ENCODE measurements around the gene ZNF483.
"Not testable (repeated sequence)": the region's sequence is repeated elsewhere in the genome, so short reads cannot be mapped to it uniquely, and the experiment has no call there.

Gene ZNF483

DNA sequence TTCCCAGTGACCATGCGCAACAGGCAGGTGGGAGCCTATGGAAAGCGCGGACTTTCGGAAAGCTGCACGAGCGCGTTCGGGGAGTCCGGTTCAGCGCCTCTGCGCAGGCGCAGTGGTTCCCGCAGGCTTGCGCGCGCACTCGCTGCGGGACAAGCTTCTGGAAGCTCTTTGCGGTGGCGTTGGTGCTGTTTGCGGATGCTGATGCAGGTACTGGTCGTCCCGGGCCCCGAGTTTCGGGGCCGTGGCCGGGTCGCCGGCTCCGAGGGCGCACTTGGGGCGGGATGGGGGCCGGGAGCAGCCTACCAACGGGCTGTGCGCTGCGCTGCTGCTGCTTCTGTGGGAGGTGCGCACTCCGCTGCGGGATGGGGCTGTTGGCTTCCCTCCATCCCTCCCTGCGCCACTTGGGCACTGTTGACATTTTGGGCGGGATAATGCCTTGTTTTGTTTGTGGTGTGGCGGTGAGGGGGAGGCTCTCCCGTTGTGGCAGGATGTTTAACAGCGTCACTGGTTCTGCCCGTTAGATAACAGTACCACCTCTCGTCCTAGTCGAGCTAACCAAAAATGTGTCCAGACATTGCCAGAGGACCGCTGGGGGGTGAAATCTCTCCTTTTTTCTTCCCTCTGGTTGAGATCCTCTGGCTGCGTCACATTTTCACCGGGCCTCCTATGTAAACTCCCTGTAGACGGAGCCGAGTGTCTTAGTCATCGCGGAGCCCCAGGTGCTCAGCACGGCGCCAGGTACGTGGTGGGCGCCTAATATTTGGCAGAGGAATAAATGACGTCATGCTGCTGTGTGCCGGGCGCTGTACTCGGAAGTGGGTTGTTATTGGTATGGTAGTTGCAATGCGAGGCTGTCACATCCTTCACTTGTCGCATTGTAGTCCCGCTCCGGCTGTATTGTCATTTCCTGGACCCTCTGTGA, at the start of gene ZNF483:
Gene ZNF483 (plus strand): TSS at position 124 of the 922 bp plus-strand sequence. CDS start 2,217 bp downstream, outside the sequence.
- peak; percentile 63 for DNase-seq (ENCODE audit: low read depth, low spot score)

DNA sequence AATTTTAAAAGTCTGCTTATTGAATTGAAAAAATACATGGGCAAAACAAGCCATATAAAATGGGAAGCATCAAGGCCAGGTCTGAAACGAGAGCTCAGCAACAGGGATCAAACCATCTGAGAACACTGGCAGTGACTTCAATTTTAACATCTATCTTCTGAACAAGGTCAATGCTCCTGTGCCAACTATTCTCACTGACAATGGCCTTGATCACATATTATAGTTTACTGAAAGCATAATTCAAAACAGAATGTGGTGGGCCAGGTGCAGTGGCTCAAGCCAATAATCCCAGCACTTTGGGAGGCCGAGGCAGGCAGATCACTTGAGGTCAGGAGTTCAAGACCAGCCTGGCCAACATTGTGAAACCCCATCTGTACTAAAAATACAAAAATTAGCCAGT, 49.8 kb upstream of the ZNF483 start:
- DNase-seq (ENCODE audit: low read depth, low spot score), result no peak

DNA sequence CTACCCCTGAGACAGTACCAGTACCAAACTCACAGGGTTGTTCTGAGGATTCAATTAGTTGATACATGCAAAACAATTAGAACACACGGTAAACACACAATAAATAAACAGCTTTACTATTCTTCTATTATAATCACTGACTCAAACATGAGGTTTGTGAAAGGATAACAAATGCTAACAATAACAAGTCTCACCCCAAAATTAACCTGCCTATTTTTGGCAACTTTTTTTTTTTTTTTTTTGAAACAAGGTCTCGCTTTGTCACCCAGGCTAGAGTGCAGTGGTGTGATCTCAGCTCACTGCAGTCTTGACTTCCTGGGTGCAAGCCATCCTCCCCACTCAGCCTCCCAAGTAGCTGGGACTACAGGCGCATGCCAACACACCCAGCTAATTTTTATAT, 47.3 kb upstream of the ZNF483 start:
- DNase-seq (ENCODE audit: low read depth, low spot score), result no peak

DNA sequence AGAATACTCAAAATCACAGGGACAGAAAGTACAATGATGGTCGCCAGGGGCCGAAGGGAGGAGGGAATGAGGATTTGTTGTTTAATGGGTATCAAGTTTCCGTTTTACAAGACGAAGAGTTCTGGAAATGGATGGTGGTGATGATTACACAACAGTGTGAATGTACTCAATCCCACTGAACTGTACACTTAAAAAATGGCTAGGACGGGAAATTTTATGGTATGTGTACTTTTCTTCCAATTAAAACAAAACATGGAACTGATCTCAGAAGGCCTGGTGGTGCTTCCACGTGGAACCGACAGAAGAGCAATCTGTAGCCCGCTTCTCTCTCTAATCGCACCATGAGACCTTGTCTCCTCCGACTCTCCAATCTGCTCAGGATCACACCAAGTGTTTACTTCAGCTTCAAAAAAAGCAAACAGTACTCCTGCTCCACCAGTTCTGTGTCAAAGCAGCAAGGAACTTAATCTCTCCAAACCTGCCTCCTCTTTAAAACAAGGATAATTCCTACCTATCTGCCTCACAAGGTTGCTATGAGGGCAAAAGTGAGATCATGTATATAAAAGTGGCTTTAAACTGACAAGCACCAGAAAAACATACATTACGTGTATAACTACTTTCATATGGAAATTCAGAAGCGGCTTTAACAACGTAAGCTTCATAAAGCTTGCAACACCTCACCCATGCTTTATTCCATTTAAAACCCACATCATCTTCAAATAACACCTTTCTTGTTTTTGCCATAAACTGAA, 42.9 kb upstream of the ZNF483 start:
- no peak for DNase-seq (ENCODE audit: low read depth, low spot score)

DNA sequence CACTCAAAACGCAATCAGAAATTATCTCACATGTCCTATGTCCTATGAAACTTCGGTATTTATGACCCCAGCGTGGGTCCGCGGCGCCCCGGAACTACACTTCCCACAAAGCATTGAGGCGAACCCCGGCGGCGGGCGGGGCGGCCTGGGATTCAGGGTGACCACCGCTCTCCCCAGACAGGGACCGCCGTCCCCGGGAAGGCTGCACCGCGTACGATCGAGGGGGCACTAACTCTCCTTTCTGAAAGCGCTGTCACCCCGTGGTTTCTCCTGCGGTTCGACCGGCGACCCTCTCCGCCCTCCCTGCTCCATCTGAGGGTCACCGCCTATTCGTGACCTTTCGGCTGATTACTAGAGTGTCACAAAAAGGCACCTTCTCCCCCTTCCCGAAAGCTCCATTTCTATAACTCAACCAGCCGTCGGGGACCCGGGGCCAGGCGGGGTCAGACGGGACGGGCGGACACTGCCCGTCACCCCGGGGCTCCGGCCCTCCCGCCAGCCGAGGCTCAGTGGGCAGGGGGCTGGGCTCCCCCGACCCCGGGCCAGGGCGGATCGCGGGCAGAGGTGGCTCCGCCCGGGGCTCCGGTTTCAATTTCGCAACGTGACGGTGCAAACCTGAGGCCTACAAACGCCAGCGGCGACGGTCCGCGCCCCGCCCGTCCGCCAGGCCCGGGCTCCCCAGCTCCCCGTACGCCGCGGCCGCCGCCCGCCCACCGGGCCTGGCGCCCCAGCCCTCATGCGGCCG, 42.1 kb upstream of the ZNF483 start:
- no peak for DNase-seq (ENCODE audit: low read depth, low spot score)

DNA sequence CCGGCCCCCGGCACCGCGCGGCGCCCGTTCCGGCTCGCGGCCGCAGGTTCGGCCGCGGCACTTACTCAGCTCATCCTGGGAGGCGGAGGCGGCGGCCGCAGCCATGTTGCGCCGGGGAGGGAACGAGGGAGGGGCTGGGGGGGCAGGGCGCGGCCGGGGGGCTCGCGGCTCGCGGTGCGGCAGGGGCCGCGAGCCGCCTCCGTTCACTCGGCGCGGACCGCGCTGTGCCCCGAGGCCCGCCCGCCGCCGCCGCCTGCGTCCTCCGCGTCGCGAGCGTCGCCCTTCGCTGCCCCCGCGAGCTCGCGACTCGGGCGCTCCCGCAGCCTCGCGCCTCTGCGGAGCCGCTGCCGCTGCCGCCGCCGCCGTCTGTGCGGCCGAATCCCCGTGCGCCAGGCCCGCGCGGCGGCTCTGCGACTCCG, 41.5 kb upstream of the ZNF483 start:
- no peak for DNase-seq (ENCODE audit: low read depth, low spot score)

DNA sequence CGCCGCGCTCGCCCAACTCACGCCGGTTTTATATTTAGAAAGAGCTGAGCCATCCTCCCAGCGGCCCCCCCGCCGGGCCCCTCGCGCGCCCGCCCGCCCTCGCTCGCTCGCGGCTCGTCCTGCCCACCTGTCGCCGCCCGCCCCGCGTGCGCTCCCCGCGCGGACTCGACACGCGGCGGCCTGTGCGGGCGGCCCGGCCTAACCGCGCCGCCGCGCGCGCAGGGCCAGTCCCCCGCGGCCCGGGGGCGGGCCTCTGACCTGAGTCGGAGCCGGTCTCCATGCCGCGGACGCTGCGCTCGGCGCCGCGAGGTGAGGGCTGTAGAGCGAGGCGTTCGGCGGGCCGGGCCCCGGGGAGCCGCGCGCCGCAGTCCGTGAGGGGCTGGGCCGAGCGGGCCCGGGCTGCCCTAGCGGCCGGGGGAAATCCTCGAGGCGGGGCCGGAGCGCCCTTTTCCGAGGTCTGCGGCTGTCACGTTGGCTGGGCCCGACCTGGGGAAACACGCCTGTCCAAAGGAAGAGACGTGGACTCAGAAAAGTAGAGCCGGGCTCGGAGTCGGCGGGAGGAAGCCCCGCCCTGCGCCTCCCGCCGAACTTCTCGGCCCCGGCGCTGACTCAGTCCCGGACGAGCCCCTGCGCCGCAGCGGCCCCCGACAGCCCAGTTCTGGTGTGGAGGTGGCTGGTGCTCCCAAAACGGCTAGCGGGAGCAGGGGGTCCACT, 41.0 kb upstream of the ZNF483 start, which contains the start of gene ECPAS:
Gene ECPAS (minus strand): TSS at position 526 of the 714 bp plus-strand sequence. CDS start 11,465 bp downstream, outside the sequence.
- no peak for DNase-seq (ENCODE audit: low read depth, low spot score)

DNA sequence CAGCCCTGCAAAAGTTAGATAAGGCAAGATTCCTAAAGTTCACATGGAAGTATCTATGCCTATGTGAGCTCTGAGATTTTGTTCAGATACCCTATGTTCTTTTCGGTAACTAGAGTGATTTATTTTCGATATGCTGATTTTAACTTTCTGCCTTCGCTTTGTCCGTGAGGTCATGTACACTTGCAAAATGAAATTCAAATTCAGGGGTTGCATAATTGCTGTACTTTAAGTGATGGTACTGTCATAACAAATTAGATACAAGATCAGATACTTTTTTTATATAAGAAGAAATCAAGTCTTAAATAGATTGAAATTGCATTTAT, 40.4 kb upstream of the ZNF483 start:
- no peak for DNase-seq (ENCODE audit: low read depth, low spot score)

DNA sequence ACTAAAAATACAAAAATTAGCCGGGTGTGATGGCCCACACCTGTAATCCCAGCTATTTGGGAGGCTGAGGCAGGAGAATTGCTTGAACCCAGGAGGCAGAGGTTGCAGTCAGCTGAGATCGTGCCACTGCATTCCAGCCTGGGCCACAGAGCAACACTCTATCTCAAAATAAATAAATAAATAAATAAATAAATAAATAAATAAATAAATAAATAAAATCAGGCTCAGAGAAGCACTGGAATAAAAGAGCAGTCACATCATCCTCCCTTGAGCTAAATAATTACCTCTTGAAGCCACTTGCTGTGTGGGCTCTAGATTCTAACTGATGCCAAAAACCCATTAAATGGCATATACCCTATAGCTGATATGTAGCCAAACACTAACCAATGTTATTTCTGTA, 27.8 kb upstream of the ZNF483 start:
- DNase-seq (ENCODE audit: low read depth, low spot score), result not testable (repeated sequence)

DNA sequence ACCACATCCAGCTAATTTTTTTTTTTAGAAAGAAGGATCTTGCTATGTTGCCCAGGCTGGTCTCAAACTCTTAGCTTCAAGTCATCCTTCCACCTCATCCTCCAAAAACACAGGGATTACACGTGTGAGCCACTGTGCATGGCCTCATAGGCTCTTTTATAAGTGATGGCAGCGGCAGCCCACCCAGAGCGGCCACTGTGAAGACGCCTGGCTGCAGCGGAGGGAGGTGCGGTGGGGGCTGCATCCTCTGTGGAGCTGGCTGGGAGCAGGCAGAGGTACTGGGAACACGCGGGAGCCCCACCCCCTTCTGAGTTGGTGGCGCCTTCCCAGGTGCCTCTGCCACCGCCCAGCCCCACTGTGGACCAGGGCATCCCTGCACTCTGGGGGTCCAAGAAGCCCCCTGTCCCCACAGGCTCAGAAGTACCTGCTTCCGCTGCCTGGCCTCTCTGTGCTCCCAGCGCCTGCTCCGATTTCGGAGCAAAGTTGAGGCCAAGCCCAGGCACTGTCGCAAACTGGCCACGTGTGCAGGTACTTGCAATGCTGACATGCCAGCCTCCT, 23.9 kb upstream of the ZNF483 start:
- no peak for DNase-seq (ENCODE audit: low read depth, low spot score)

DNA sequence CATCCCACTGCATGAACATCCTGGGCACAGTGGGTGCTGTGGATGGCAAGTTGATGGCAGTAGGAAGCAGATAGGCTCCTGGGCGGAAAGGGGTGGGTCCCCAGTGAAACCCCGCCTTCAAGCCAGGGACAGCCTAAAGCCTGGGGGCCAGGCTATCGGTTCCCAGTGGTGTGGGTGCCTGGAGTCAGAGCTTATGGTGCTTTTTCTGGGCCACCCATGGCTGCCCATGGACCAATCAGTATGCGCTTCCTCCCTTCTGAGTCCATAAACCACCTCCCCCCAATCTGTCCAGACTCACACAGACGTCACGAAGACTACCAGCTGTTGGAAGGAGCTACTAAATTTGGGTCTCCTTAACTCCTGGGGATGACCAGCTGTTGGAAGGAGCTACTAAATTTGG, 23.3 kb upstream of the ZNF483 start:
- DNase-seq (ENCODE audit: low read depth, low spot score), result no peak

DNA sequence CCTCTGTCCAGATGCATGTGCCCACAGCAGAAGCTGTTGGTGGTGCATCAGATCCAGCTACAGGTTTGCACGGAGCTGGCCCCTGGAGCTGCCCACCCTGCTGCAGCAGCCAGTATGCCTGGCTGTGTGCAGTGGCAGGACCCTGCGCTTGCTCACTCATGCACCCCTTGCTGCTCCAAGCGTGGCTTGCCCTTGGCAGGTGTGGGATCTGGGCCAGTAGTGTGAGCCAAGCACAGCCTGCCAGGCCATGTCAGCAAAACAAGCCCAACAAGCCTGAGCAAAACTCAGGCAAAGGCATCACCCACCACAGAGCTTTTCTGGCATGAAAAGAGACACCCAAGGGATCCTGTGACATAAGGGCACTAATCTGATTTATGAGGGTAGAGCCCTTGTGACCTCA, 22.5 kb upstream of the ZNF483 start:
- DNase-seq (ENCODE audit: low read depth, low spot score), result no peak

DNA sequence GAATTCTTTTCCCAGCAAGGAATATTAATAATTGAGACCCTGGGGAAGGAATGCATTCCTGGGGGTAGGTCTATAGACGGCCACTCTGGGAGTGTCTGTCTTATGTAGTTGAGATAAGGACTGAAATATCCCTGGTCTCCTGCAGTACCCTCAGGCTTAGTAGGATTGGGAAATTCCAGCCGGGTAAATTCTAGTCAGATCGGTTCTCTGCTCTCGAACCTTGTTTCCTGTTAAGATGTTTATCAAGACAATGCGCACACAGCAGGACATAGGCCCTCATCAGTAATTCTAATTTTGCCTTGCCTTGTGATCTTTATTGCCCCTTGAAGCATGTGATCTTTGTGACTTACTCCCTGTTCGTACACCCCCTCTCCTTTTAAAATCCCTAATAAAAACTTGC, 13.4 kb upstream of the ZNF483 start:
- not testable (repeated sequence) for DNase-seq (ENCODE audit: low read depth, low spot score)

DNA sequence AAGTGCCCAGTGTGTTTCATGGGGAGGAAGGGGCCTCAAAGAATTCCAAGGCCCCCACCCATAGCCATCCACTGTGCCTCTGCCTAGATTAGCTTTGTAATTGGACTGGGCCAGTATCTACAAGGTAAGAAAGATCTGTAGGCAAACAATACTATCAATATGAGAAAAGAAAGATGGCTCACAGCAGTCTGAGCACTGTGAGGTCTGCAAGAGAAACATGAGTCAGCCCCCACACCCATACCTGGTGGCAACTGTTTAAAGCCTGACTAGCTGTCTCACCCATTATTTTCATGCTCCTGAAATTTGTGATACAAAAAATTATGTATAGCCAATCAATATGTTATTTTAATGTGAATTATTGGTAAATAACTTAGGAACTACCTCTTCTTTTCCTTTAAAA, 10.0 kb upstream of the ZNF483 start:
- DNase-seq (ENCODE audit: low read depth, low spot score), result no peak

DNA sequence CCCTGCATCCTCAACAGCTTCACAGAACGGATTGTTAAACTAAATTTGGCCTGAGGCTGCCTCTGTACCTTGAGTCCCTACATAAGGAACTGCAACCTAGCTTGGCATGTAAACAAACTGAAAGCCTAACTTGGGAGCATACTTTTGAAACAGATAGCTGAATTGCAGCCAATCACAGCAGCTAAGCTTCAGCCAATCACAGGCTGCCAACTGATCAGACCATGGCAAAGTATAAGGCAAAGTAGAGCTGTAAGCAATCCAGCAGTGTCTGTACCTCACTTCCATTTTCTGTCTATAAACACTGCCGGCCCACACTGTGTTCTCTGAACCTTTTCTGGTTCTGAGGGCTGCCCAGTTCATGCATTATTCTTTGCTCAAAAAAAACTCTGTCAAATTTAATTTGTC, 8.9 kb upstream of the ZNF483 start:
- peak; percentile 64 for DNase-seq (ENCODE audit: low read depth, low spot score)

DNA sequence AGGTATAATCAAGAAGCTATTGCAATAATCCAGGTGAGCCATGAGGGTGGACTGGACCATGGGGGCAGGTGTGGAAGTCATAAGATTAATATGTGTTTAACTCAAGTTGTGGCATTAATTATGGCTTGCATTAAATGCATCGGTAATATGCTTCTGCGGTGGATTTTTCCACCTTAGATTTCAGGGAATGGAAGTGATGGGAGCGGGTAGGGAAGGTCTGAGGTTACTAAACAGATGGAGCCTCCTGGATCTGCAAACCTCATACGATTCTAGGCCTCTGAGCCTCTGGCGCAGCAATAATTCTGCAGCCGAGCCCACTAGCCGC, 286 bp upstream of the ZNF483 start:
- no peak for DNase-seq (ENCODE audit: low read depth, low spot score)

DNA sequence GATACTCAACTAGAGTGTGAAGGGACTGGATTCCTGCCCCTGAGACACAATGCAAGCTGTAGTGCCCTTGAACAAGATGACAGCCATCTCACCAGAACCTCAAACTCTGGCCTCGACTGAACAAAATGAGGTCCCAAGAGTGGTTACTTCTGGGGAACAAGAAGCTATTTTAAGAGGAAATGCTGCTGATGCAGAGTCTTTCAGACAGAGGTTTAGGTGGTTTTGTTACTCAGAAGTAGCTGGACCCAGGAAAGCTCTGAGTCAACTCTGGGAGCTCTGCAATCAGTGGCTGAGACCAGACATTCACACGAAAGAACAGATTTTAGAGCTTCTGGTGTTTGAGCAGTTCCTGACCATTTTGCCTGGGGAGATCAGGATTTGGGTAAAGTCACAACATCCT, 2.4 kb downstream of the ZNF483 start:
- DNase-seq (ENCODE audit: low read depth, low spot score), result no peak

DNA sequence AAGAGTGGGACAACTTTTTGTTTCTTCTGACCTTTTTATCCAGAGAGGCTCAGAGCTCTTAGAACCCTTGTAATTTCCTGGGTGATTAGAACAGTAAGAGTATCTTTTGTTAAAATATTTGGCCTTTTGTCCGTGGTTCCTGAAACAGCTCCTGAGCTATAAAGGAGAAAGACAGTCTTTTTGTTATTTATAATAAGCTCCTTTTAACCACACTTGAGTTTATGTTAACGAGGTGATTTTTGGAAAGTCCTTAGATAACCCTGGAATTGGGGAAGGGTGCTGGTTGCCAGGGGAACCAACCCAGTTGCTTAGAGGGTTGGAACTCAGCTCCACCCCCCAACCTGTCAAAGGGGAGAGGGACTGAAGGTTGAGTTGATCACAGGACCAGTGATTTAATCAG, 4.8 kb downstream of the ZNF483 start:
- peak; percentile 96 for DNase-seq (ENCODE audit: low read depth, low spot score)

DNA sequence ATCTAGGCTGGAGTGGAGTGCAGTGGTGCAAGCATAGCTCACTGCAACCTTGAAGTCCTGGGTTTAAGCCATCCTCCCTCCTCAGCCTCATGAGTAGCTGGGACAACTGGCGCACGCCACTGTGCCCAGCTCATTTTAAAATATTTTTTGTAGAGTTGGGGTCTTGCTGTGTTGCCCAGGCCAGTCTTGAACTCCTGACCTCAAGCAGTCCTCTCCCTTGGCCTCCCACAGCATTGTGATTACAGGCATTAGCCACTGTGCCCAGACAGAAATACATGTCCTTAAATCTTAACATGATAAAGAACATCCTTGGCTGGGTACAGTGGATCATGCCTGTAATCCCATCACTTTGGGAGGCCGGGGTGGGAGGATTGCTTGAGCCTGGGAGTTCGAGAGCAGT, 6.7 kb downstream of the ZNF483 start:
- DNase-seq (ENCODE audit: low read depth, low spot score), result no peak

DNA sequence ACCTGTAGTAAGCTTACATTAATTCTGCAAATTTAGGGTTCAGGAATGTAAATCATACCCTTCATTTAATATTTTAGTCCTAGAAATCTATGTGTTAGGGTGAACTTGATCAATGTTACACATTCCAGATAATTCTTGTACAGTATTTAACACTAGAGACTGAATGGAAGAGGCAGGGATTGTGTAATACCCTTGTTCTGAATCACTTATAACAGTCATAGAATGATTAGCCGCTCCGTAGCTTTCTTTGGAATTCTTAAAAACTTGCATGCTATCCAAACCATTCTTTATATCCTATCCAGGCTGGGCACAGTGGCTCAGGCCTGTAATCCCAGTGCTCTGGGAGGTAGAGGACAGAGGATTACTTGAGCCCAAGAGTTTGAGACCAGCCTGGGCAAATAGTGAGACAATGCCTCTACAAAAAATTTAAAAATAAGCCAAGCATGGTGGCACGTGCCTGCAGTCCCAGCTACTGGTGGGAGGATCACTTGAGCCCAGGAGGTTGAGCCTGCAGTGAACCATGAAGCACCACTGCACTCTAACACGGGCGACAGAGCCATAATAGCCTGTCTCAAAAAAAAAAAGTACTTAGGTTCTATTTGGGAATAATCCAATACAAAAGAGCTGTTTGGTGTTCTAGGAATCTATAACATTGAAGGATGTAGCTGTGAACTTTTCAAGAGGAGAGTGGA, 8.3 kb downstream of the ZNF483 start:
- no peak for DNase-seq (ENCODE audit: low read depth, low spot score)

All from iPS DF 19.7 (cell line).